HEK293 (cell line): ENCODE measurements around the gene BAIAP2L2.

ENCODE experiments used
- CTCF ChIP-seq: fragments of 450-650 bp; formaldehyde crosslinking; IDR thresholded peaks from 2 replicates; pipeline ENCODE4 v1.5.1; 2016; ENCODE audit warnings: missing biosample characterization, missing genetic modification characterization
- SALL2 ChIP-seq: fragments of 450-650 bp; formaldehyde crosslinking; IDR thresholded peaks from 2 replicates; pipeline ENCODE4 v1.5.0; 2017; ENCODE audit warnings: missing biosample characterization, mild to moderate bottlenecking, missing genetic modification characterization, borderline replicate concordance
- ZBTB1 ChIP-seq: fragments of 450-650 bp; formaldehyde crosslinking; IDR thresholded peaks from 2 replicates; pipeline ENCODE4 v1.5.1; 2016; ENCODE audit warnings: missing biosample characterization, missing genetic modification characterization
- ZBTB10 ChIP-seq: fragments of 450-650 bp; formaldehyde crosslinking; IDR thresholded peaks from 2 replicates; pipeline ENCODE4 v1.5.1; 2016; ENCODE audit warnings: missing biosample characterization, missing genetic modification characterization
- ZBTB17 ChIP-seq: fragments of 450-650 bp; formaldehyde crosslinking; IDR thresholded peaks from 2 replicates; pipeline ENCODE4 v1.5.1; 2016; ENCODE audit warnings: missing biosample characterization, missing genetic modification characterization
- ZIC2 ChIP-seq: fragments of 450-650 bp; formaldehyde crosslinking; IDR thresholded peaks from 2 replicates; pipeline ENCODE4 v1.5.1; 2016; ENCODE audit warnings: missing biosample characterization, missing genetic modification characterization
- ZNF148 ChIP-seq: fragments of 450-650 bp; formaldehyde crosslinking; IDR thresholded peaks from 2 replicates; pipeline ENCODE4 v1.5.0; 2017; ENCODE audit warnings: missing biosample characterization, missing genetic modification characterization, borderline replicate concordance
- ZNF175 ChIP-seq: fragments of 450-650 bp; formaldehyde crosslinking; IDR thresholded peaks from 2 replicates; pipeline ENCODE4 v1.5.1; 2016; ENCODE audit warnings: missing biosample characterization, missing genetic modification characterization
- ZNF2 ChIP-seq: fragments of 450-650 bp; formaldehyde crosslinking; IDR thresholded peaks from 2 replicates; pipeline ENCODE4 v1.5.1; 2016; ENCODE audit warnings: missing biosample characterization, missing genetic modification characterization
- ZNF239 ChIP-seq: fragments of 450-650 bp; formaldehyde crosslinking; IDR thresholded peaks from 2 replicates; pipeline ENCODE4 v1.5.1; 2016; ENCODE audit warnings: missing biosample characterization, missing genetic modification characterization
- ZNF311 ChIP-seq: fragments of 450-650 bp; formaldehyde crosslinking; IDR thresholded peaks from 2 replicates; pipeline ENCODE4 v1.5.1; 2017; ENCODE audit warnings: missing biosample characterization, missing genetic modification characterization, borderline replicate concordance
- ZNF398 ChIP-seq: fragments of 450-650 bp; formaldehyde crosslinking; IDR thresholded peaks from 2 replicates; pipeline ENCODE4 v1.5.1; 2017; ENCODE audit warnings: missing biosample characterization, missing genetic modification characterization
- ZNF654 ChIP-seq: fragments of 450-650 bp; formaldehyde crosslinking; IDR thresholded peaks from 2 replicates; pipeline ENCODE4 v1.5.1; 2016; ENCODE audit warnings: low read depth, missing biosample characterization, missing genetic modification characterization
- ZNF660 ChIP-seq: fragments of 450-650 bp; IDR thresholded peaks from 2 replicates; pipeline ENCODE4 v1.5.1; 2018; ENCODE audit warnings: missing biosample characterization, mild to moderate bottlenecking, missing genetic modification characterization
- ZNF692 ChIP-seq: fragments of 450-650 bp; formaldehyde crosslinking; IDR thresholded peaks from 2 replicates; pipeline ENCODE4 v1.5.1; 2016; ENCODE audit warnings: missing biosample characterization, missing genetic modification characterization
- ZNF704 ChIP-seq: fragments of 450-650 bp; formaldehyde crosslinking; IDR thresholded peaks from 2 replicates; pipeline ENCODE4 v1.5.1; 2016; ENCODE audit warnings: missing biosample characterization, missing genetic modification characterization
- ZSCAN23 ChIP-seq: fragments of 450-650 bp; formaldehyde crosslinking; IDR thresholded peaks from 2 replicates; pipeline ENCODE4 v1.5.1; 2016; ENCODE audit warnings: missing biosample characterization, missing genetic modification characterization
- ZSCAN30 ChIP-seq: fragments of 450-650 bp; IDR thresholded peaks from 2 replicates; pipeline ENCODE4 v1.5.1; 2018; ENCODE audit warnings: missing biosample characterization, mild to moderate bottlenecking, missing genetic modification characterization, moderate library complexity

BAIAP2L2 gene

GRCh38 chr22:38114484-38115398 lies 4.3 kb upstream of the BAIAP2L2 start (continued):
- TF ChIP-seq ZNF311 (tag by site-specific recombination) (no peak), ZNF239 (tag by site-specific recombination) (no peak), SALL2 (tag by site-specific recombination) (no peak), ZNF398 (tag by site-specific recombination) (no peak), ZSCAN30 (tag by site-specific recombination) (0 out of 2 replicates have a peak, but pooled peaks have one; percentile 40), ZNF660 (0 out of 2 replicates have a peak, but pooled peaks have one; percentile 33), ZIC2 (peak; percentile 90), ZNF175 (tag by site-specific recombination) (no peak), ZNF692 (no peak), ZNF2 (peak; percentile 98), CTCF (tag by site-specific recombination) (peak; percentile 92), ZNF148 (tag by site-specific recombination) (no peak), ZBTB1 (no peak), ZNF704 (no peak), ZNF654 (tag by site-specific recombination) (peak; percentile 50), ZBTB17 (tag by site-specific recombination) (peak; percentile 32; the same call in 1 of the 2 replicates), ZSCAN23 (tag by site-specific recombination) (no peak), ZBTB10 (tag by site-specific recombination) (no peak)
